NB4 (cell line): ENCODE results near the gene LPP.

Experiments used
- CTCF ChIP-seq: IDR thresholded peaks from one replicate; pipeline ENCODE4 v1.5.1; 2012; ENCODE audit warnings: low read depth, low read length
- MAX ChIP-seq: IDR thresholded peaks from 2 replicates; pipeline ENCODE4 v1.6.1; 2011; ENCODE audit warnings: low read depth, low read length
- MYC ChIP-seq: IDR thresholded peaks from 2 replicates; pipeline ENCODE4 v1.6.1; 2011; ENCODE audit warnings: low read depth, low read length
- POLR2A ChIP-seq: IDR thresholded peaks from 2 replicates; pipeline ENCODE4 v1.6.1; 2011; ENCODE audit warnings: mild to moderate bottlenecking; ENCODE audit not compliant: insufficient read length; ENCODE audit errors: extremely low read depth

- no peak for TF ChIP-seq CTCF
- no peak for TF ChIP-seq POLR2A
- no peak for TF ChIP-seq MAX
- TF ChIP-seq MYC, result no peak
Observed at GRCh38 chr3:188133219-188133618, 20.7 kb upstream of the LPP start.
